HCT116 (cell line): ENCODE data around the gene UMODL1. TPM values are rescaled to one million over a fixed set of nuclear protein-coding genes. Genes with fewer than 3 reads are reported as not detected.

ENCODE experiments used
- ATAC-seq: fragments of 200-7000 bp; cut with Tn5 transposase; 2 replicates; pipeline ENCODE4 v1.9.1; 2020; ENCODE audit warnings: mild to moderate bottlenecking, moderate library complexity
- BruUV-seq: library from RNA; stranded (reverse); fragments of 400-500 nt; replicated peaks from 2 replicates; lab custom pipeline; 2021; lab: Mats Ljungman, UMichigan
- CTCF ChIA-PET: fragments of 300-600 bp; sonication (Branson Sonifier 250); formaldehyde crosslinking; loops from one replicate; lab custom pipeline; 2021; ENCODE audit warnings: antibody characterized with exemption; lab: Charles Lee
- POLR2A ChIA-PET: fragments of 300-600, 350-600 bp; sonication (Branson Sonifier 250); formaldehyde crosslinking; loops from one replicate; lab custom pipeline; 2021; ENCODE audit warnings: antibody characterized with exemption; lab: Charles Lee
- RAD21 ChIA-PET, 2 experiments: fragments of 300-600 bp; sonication (Branson Sonifier 250); formaldehyde crosslinking; loops; one replicate each; lab custom pipeline; 2023; ENCODE audit warnings: low total read pairs in 2 of 2; ENCODE audit not compliant: uncharacterized antibody in 2 of 2, unreplicated experiment in 2 of 2, low non-redundant PET in 1 of 2; lab: Charles Lee
- DNase-seq: peaks from one replicate; pipeline ENCODE4 v3.0.0-alpha.2; 2010; ENCODE audit warnings: low read depth, low spot score
- H2AFZ ChIP-seq: fragments of 200-600 bp; shearing (Covaris generic), sonication (generic); 2 replicates; pipeline ENCODE4 v1.6.1; 2017; ENCODE audit warnings: low read depth, mixed run types, mixed read lengths, antibody characterized with exemption, low read length; ENCODE audit not compliant: poor library complexity, severe bottlenecking
- H3K27ac ChIP-seq: 2 replicates; pipeline ENCODE4 v1.5.1; 2012; ENCODE audit warnings: low read depth, low read length
- H3K27me3 ChIP-seq: fragments of 200-600 bp; sonication (generic); 2 replicates; pipeline ENCODE4 v1.6.1; 2016; ENCODE audit warnings: mixed run types, low read length, mixed read lengths; ENCODE audit not compliant: insufficient read depth
- H3K36me3 ChIP-seq, 2 experiments: fragments of 200-500 bp in 1 of 2; fragments of 200-600 bp in 1 of 2; sonication (Bioruptor generic) in 1 of 2; sonication (generic) in 1 of 2; 2 replicates each; pipeline versions ENCODE4 v1.5.1 to v1.6.1; 2014 to 2016; ENCODE audit warnings: low read length in 2 of 2, inconsistent platforms in 1 of 2, mixed read lengths in 1 of 2, mixed run types in 1 of 2; ENCODE audit not compliant: insufficient read depth in 2 of 2, control insufficient read depth in 1 of 2
- H3K4me1 ChIP-seq, 2 experiments: fragments of 200-600 bp in 1 of 2; sonication (generic) in 1 of 2; 2 replicates each; pipeline versions ENCODE4 v1.5.1 to v1.6.1; 2012 to 2017; ENCODE audit warnings: low read length in 2 of 2, inconsistent platforms in 1 of 2, mild to moderate bottlenecking in 1 of 2, mixed read lengths in 1 of 2, mixed run types in 1 of 2, moderate library complexity in 1 of 2; ENCODE audit not compliant: insufficient read depth in 2 of 2, control insufficient read depth in 1 of 2
- H3K4me2 ChIP-seq: fragments of 200-600 bp; sonication (generic); 2 replicates; pipeline ENCODE4 v1.6.1; 2017; ENCODE audit warnings: mixed run types, low read length, mixed read lengths
- H3K4me3 ChIP-seq, 2 experiments: fragments of 200-600 bp in 1 of 2; sonication (generic) in 1 of 2; replicated peaks in 1 of 2; 2 replicates each; pipeline ENCODE4 v1.5.1; 2011 to 2016; ENCODE audit warnings: low read length in 2 of 2, control low read depth in 1 of 2, low read depth in 1 of 2, mild to moderate bottlenecking in 1 of 2, mixed read lengths in 1 of 2, mixed run types in 1 of 2
- H3K79me2 ChIP-seq: fragments of 200-600 bp; sonication (generic); 2 replicates; pipeline ENCODE4 v1.6.1; 2017; ENCODE audit warnings: mild to moderate bottlenecking, mixed run types, low read length, moderate library complexity, mixed read lengths; ENCODE audit not compliant: insufficient read depth
- H3K9ac ChIP-seq: fragments of 200-600 bp; sonication (generic); 2 replicates; pipeline ENCODE4 v1.6.1; 2016; ENCODE audit warnings: low read length, mixed read lengths
- H3K9me2 ChIP-seq: fragments of 200-600 bp; sonication (generic), shearing (Covaris generic); 2 replicates; pipeline ENCODE4 v1.6.1; 2017; ENCODE audit warnings: mixed run types, mild to moderate bottlenecking, moderate library complexity; ENCODE audit not compliant: insufficient read depth
- H3K9me3 ChIP-seq, 2 experiments: fragments of 200-500 bp in 1 of 2; fragments of 200-600 bp in 1 of 2; sonication (Bioruptor generic) in 1 of 2; sonication (generic) in 1 of 2; 2 replicates each; pipeline ENCODE4 v1.6.1; 2014 to 2017; ENCODE audit warnings: low read length in 2 of 2, mixed read lengths in 2 of 2, inconsistent platforms in 1 of 2, low read depth in 1 of 2, mild to moderate bottlenecking in 1 of 2, mixed run types in 1 of 2, moderate library complexity in 1 of 2; ENCODE audit not compliant: control insufficient read depth in 1 of 2, insufficient read depth in 1 of 2
- H4K20me1 ChIP-seq: fragments of 200-600 bp; sonication (generic), shearing (Covaris generic); 2 replicates; pipeline ENCODE4 v1.6.1; 2017; ENCODE audit warnings: mixed run types, mild to moderate bottlenecking, moderate library complexity; ENCODE audit not compliant: insufficient read depth
- CBX3 ChIP-seq: IDR thresholded peaks from 2 replicates; pipeline ENCODE4 v1.6.1; 2012; ENCODE audit warnings: low read depth
- CEBPB ChIP-seq: IDR thresholded peaks from 2 replicates; pipeline ENCODE4 v1.6.1; 2012; ENCODE audit warnings: low read depth
- FOSL1 ChIP-seq: IDR thresholded peaks from 2 replicates; pipeline ENCODE4 v1.6.1; 2012; ENCODE audit warnings: low read depth
- POLR2A ChIP-seq: IDR thresholded peaks from 2 replicates; pipeline ENCODE4 v1.7.0; 2011; ENCODE audit warnings: borderline replicate concordance; ENCODE audit not compliant: insufficient read depth, insufficient read length; ENCODE audit errors: extremely low read depth
- POLR2AphosphoS5 ChIP-seq: IDR thresholded peaks from 2 replicates; pipeline ENCODE4 v1.6.1; 2011; ENCODE audit warnings: mild to moderate bottlenecking, low read depth, low read length, moderate library complexity
- RAD21 ChIP-seq: IDR thresholded peaks from 2 replicates; pipeline ENCODE4 v1.6.1; 2012; ENCODE audit warnings: low read depth, mild to moderate bottlenecking
- SIN3A ChIP-seq: IDR thresholded peaks from 2 replicates; pipeline ENCODE4 v1.6.1; 2012; ENCODE audit warnings: low read depth
- SRF ChIP-seq: IDR thresholded peaks from 2 replicates; pipeline ENCODE4 v1.6.1; 2012; ENCODE audit warnings: low read depth
- ZFX ChIP-seq: fragments of 450-650 bp; IDR thresholded peaks from 2 replicates; pipeline ENCODE4 v1.6.1; 2017
- intact Hi-C: fragments of 100-400 bp; cut with micrococcal nuclease; formaldehyde crosslinking; loops from 2 replicates; pipeline ENCODE4 v1.10.0; 2022
- total RNA-seq: library from RNA; stranded (reverse); gene quantifications from one replicate; pipeline ENCODE4 v1.2.1, GENCODE V29; 2021; ENCODE audit not compliant: unreplicated experiment
- TF ChIP-seq, protein P1 (sequence below), 3 experiments: fragments of 200-600 bp in 1 of 3; sonication (generic) in 1 of 3; IDR thresholded peaks in 2 of 3; conservative IDR thresholded peaks in 1 of 3; 2 replicates each; pipeline ENCODE4 v1.5.1; 2012 to 2017; ENCODE audit warnings: low read depth in 2 of 3, low read length in 2 of 3, antibody characterized with exemption in 1 of 3, borderline replicate concordance in 1 of 3, control low read depth in 1 of 3, mild to moderate bottlenecking in 1 of 3, mixed read lengths in 1 of 3, mixed run types in 1 of 3, moderate library complexity in 1 of 3; ENCODE audit not compliant: insufficient read depth in 1 of 3
- TF ChIP-seq, protein P2 (sequence below): IDR thresholded peaks from 2 replicates; pipeline ENCODE4 v1.6.1; 2012
- TF ChIP-seq, protein P3 (sequence below): IDR thresholded peaks from 2 replicates; pipeline ENCODE4 v1.6.1; 2012; ENCODE audit warnings: low read depth

The UMODL1 gene
- total RNA-seq, 1 experiment from 2014 or later, result not detected

DNA sequence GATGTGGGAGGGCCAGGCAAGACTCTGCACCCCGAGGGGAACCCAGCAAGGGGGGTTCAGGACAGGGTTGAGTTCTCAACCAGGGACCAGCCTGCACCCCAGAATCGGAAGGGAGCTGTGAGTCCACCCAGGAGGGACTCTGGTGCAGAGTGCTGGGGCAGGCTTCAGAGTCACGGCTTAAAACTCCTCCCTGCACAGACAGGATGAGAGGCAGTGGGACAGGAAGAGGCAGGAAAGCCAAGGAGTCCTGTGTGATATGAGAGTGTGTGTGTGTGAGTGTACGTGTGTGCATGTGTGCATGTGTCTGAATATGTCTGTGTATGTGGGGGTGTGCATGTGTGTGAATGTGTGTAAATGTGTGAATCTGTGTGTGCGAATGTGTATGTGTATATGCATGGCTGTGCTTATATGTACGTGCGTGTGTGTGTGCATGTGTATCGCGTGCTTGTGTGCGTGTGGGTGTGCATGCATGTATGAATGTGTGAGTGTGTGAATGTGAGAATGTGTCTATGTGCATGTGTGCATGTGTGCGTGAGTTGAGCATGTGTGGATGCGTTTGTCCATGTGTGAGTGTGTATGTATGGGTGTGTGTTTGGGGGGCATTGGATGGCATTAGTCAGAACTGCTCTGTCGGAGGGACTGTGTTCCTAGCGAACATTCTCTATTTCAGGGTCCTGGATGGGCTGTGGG is 52.2 kb downstream of the UMODL1 start:
- ChIA-PET POLR2A (no interaction called here), CTCF (no interaction called here), RAD21 (no interaction called here)
- ATAC-seq (no peak), DNase-seq (no peak)
- no peak overlapping the region for H3K27ac ChIP-seq
- intact Hi-C loops, result no loop called here
- peaks cover 7 to 12% of the 10 kb centered on the region in 2 experiments; a peak in 3 of 4 replicates for H3K4me1 ChIP-seq
- no peak overlapping the region for H3K4me3 ChIP-seq
- no peaks in the 10 kb centered on the region for H3K36me3 ChIP-seq
- H3K9me2 ChIP-seq, result no peaks in the 10 kb centered on the region
- TF ChIP-seq SIN3A, result no peak
- TF ChIP-seq, protein P1, sequence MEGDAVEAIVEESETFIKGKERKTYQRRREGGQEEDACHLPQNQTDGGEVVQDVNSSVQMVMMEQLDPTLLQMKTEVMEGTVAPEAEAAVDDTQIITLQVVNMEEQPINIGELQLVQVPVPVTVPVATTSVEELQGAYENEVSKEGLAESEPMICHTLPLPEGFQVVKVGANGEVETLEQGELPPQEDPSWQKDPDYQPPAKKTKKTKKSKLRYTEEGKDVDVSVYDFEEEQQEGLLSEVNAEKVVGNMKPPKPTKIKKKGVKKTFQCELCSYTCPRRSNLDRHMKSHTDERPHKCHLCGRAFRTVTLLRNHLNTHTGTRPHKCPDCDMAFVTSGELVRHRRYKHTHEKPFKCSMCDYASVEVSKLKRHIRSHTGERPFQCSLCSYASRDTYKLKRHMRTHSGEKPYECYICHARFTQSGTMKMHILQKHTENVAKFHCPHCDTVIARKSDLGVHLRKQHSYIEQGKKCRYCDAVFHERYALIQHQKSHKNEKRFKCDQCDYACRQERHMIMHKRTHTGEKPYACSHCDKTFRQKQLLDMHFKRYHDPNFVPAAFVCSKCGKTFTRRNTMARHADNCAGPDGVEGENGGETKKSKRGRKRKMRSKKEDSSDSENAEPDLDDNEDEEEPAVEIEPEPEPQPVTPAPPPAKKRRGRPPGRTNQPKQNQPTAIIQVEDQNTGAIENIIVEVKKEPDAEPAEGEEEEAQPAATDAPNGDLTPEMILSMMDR (IDR thresholded peaks at IDR 0.05 in 2 of 3, conservative IDR thresholded peaks at IDR 0.05 in 1 of 3; ENCODE audit: borderline replicate concordance in 1 of 3, insufficient read depth in 1 of 3, low read depth in 2 of 3, low read length in 2 of 3), result no peak
- no peaks in the 10 kb centered on the region for H3K79me2 ChIP-seq
- H3K27me3 ChIP-seq, result peaks cover 11% of the 10 kb centered on the region; the same call in 1 of the 2 replicates
- no peaks in the 10 kb centered on the region for H4K20me1 ChIP-seq
- H3K9me3 ChIP-seq, result no peaks in the 10 kb centered on the region
- no peak overlapping the region for H2AFZ ChIP-seq
- no peak overlapping the region for H3K9ac ChIP-seq
- BruUV-seq, result no TSS peak
- H3K4me2 ChIP-seq, result no peak overlapping the region

DNA sequence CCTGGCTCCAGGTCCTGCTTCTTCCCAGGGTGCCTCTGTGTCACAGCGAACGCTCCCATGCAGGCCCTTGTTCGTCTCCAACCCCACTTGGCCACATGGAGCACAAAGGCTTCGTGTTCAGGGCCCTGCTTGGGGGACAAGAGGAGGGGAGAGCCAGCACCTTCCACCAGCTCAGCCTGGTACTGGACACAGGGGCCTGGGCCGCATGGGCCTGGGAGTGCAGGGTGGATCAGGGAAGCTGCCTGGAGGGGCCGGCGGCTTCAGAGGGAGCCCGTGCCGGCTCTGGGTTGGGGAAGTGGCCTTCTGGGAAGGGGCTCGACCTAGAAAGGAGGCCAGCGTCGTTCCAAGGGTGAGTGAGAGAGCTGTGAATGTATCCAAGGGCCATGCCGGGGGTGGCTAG is 53.0 kb downstream of the UMODL1 start:
- BruUV-seq, result no TSS peak
- Histone ChIP-seq H3K4me1 (peaks cover 7 to 12% of the 10 kb centered on the region in 2 experiments; a peak in 3 of 4 replicates), H3K36me3 (no peaks in the 10 kb centered on the region), H3K9ac (no peak overlapping the region), H3K9me2 (no peaks in the 10 kb centered on the region), H3K27me3 (peaks cover 5% of the 10 kb centered on the region; the same call in 1 of the 2 replicates), H3K9me3 (no peaks in the 10 kb centered on the region), H4K20me1 (no peaks in the 10 kb centered on the region), H2AFZ (no peak overlapping the region), H3K79me2 (no peaks in the 10 kb centered on the region), H3K4me2 (no peak overlapping the region), H3K27ac (no peak overlapping the region), H3K4me3 (no peak overlapping the region)
- ChIA-PET CTCF (no interaction called here), POLR2A (no interaction called here), RAD21 (no interaction called here)
- intact Hi-C loops, result no loop called here
- no peak for ATAC-seq
- no peak for DNase-seq
- TF ChIP-seq SRF (no peak), POLR2AphosphoS5 (no peak), CBX3 (no peak), POLR2A (no peak), FOSL1 (no peak), CEBPB (no peak), RAD21 (no peak), ZFX (no peak)
- TF ChIP-seq, protein P1 (IDR thresholded peaks at IDR 0.05 in 2 of 3, conservative IDR thresholded peaks at IDR 0.05 in 1 of 3; ENCODE audit: borderline replicate concordance in 1 of 3, insufficient read depth in 1 of 3, low read depth in 2 of 3, low read length in 2 of 3), result no peak
- TF ChIP-seq, protein P2, sequence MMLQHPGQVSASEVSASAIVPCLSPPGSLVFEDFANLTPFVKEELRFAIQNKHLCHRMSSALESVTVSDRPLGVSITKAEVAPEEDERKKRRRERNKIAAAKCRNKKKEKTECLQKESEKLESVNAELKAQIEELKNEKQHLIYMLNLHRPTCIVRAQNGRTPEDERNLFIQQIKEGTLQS, result no peak
- TF ChIP-seq, protein P3, sequence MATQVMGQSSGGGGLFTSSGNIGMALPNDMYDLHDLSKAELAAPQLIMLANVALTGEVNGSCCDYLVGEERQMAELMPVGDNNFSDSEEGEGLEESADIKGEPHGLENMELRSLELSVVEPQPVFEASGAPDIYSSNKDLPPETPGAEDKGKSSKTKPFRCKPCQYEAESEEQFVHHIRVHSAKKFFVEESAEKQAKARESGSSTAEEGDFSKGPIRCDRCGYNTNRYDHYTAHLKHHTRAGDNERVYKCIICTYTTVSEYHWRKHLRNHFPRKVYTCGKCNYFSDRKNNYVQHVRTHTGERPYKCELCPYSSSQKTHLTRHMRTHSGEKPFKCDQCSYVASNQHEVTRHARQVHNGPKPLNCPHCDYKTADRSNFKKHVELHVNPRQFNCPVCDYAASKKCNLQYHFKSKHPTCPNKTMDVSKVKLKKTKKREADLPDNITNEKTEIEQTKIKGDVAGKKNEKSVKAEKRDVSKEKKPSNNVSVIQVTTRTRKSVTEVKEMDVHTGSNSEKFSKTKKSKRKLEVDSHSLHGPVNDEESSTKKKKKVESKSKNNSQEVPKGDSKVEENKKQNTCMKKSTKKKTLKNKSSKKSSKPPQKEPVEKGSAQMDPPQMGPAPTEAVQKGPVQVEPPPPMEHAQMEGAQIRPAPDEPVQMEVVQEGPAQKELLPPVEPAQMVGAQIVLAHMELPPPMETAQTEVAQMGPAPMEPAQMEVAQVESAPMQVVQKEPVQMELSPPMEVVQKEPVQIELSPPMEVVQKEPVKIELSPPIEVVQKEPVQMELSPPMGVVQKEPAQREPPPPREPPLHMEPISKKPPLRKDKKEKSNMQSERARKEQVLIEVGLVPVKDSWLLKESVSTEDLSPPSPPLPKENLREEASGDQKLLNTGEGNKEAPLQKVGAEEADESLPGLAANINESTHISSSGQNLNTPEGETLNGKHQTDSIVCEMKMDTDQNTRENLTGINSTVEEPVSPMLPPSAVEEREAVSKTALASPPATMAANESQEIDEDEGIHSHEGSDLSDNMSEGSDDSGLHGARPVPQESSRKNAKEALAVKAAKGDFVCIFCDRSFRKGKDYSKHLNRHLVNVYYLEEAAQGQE, result no peak
